Hypothalamus (tissue), 51 donors: ENCODE data around the gene MAN1C1.
"Not testable (repeated sequence)": the region's sequence is repeated elsewhere in the genome, so short reads cannot be mapped to it uniquely, and the experiment has no call there.

Experiments used
- DNase-seq, 51 donors: peaks; one replicate each; lab custom pipeline; 2025; lab: John Stamatoyannopoulos, UW

The MAN1C1 gene

DNA sequence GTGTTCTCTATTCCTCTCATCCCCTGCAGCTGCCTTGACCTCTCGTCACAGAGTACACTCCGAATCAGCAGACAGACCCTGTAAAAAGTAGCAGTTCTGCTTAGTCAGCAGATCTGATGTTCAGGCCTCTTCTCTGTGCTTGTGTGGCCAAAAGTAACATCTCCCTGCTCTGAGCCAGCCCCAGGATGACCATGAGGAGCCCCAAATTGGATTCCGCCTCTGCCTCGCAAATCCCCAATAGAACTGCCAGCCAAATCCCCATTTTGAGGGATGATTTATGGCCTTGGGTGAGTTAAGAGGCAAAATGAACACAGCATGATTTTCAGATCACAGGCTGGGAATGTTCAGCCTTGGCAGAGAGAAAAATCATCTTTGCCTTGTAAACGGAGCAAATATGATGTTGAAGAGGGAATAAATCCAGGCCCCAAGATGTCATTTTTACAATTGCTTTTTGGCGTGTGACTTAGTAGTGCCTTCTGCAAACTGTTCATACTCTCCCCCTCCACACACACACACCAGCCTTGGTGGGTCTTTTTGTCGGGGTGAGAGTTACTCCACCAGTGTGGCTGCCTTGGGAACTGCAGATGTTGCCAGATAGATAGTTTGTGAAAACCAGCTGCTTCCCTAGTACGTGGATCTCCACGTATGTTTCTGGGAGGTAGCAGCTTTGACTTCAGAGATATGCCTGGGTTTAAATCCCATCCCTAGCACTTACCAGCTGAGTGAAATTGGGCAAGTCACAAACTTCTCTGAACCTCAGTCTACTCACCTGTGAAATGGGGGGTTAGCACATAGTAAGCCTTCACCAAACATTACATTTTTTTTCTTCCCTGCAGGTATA lies 77.8 kb downstream of the MAN1C1 start:
- DNase-seq, result no peak

- peak in 16 of 51 donors; percentile 12 to 69 (median 36) for DNase-seq
These were observed 78.6 kb downstream of the MAN1C1 start for GRCh38 chr1:25695090-25695770.

DNA sequence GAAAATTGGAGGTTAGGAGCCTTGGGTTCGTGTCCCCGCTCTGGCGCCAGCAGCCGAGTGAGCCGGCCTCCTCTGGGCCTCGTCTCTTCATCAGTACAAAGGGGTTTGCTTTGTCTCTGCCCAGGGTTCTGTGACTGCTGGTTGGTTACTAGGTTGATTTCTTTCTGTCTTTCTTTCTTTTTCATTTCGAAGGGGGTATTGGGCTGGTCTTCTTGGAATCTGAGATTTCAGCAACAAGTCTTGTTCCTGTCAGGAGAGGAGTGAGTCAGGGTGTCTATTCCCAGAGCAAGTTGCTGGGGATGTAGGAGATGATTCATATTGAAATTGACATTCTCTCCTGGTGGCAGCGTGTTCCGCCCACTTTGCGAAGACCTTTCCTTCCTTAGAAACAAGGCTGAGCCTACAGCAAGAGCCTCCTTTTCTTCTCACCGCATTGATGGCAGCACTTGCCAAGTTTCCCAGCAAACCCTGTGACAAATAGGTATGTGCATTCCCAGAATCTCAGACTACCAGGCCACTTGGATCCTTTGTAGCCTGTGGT lies 79.2 kb downstream of the MAN1C1 start:
- peak in 10 of 51 donors; percentile 30 to 71 (median 44) for DNase-seq

- DNase-seq, result not testable (repeated sequence)
These were observed 80.1 kb downstream of the MAN1C1 start for GRCh38 chr1:25696643-25697042.

DNA sequence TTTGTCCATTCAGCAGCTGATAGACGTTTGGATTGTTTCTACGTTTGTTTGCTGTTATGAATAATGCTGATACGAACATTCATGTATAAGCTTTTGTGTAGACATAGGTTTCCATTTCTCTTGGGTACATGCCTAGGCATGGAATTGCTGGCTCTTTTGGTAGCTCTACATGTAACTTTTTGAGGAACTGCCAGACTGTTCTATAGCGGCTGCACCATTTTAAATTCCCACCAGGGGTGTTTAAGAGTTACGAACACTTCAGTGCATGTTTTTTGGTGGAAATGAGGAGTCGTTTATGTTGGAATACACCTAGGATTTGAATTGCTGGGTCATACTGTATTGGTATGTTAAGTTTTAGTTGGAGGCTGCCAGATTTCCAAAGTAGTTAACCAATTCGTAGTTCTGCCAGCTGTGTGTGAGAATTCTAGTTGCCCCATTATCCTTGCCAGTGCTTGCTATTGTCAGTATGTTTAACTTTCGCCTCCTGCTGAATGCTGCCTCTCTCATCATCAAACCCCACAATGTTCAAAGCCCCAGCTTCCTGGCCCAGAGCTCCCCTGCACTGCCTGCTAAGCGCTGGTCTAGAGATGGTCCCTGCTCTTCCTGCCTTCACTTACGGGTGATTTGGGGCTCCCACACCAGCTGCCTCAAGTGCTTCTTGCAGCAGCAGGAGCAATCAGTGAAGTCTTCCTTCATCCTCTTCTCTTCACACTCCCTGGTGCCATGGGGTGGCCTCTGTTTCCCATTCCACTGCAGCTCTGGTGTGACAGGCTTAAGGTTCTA lies 81.0 kb downstream of the MAN1C1 start:
- DNase-seq, result no peak

DNA sequence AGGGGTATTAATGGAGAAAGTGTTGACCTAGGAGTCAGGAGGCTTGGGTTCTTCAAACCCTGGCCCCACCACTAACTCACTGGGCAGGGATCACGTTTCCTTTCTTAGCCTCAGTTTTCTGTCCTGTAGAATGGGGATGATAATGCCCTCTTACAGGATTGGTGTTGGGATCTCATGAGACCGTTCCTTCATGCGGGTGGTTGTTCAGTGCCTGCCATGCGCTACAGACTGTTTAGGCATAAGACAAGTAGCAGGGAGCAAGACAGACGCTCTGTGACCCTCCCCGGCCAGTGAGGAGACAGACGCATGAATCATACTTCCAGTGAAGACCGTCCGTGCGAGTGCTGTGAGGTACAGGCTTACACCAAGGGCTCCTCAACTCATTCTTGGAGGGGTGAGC lies 81.7 kb downstream of the MAN1C1 start:
- DNase-seq, result no peak

DNA sequence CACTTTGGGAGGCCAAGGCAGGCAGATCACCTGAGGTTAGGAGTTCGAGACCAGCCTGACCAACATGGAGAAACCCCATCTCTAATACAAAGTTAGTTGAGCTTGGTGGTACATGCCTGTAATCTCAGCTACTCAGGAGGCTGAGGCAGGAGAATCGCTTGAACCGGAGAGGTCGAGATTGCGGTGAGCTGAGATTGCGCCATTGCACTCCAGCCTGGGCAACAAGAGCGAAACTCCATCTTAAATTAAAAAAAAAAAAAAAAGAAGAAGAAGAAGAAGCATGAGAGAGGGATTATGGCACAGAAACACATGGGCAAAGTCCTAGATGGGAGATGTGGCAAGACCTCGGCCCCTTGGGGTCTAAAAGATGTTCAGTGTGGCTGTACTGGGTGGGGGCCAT lies 82.5 kb downstream of the MAN1C1 start:
- not testable (repeated sequence) for DNase-seq

GRCh38 chr1:25699500-25700143 lies 83.0 kb downstream of the MAN1C1 start:
- peak in 1 of 51 donors; percentile 24 for DNase-seq

DNA sequence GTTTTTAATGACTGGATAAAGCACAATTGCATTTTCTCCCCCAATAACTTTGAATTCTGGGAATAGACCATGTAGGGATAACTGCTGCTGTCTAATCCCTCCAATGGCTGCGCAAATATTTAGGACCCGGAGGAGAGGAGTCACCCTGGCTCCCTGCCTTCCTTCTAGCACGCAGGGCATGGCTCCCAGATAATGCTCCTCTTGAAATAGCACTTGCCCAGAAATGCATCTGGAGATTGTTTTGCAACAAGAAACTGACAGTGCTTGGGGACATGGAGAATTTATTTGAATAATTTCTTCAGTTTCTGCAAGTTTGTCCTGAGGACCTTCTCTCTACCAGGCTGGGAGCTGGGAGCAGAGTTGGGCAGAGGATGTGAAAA lies 83.5 kb downstream of the MAN1C1 start:
- DNase-seq, result peak in 5 of 51 donors; percentile 7 to 30 (median 21)

- DNase-seq, result peak in 1 of 51 donors; percentile 15
These were observed 84.0 kb downstream of the MAN1C1 start for GRCh38 chr1:25700626-25701025.

DNA sequence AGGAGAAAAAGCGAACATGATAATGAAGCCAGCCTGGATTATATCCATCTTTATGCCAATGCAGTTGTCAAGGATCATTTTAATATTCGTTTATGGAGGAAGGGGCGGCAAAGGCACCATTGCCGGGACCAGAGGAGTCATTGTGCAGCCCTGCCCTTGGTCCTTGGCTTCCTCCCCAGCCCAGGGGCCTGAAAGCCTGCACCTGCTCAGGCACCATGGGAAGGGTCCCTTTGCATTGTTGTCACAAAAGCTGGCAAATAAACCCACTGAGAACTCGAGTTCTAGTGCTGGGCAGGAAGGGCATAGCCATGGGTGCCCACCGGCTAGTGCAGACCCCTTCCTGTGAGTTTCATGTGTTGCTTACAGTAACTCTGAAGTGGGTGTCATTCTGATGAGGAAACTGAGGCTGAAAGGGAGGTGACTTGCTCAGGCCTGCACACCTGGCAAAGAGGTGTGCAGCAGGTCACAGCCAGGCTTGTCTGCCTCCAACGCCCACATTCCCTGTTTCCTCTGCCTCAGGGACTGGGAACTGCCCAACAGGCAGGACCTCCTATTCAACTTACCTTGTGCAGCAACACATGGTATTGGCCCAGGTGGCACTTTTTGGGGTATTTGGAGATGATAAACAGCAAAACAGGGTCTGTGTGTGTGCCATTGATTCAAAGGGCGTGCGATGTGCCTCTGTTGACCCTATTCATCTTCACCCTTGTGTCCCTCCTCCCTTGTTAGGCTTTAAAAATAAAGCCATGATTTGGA lies 84.6 kb downstream of the MAN1C1 start:
- DNase-seq, result no peak

DNA sequence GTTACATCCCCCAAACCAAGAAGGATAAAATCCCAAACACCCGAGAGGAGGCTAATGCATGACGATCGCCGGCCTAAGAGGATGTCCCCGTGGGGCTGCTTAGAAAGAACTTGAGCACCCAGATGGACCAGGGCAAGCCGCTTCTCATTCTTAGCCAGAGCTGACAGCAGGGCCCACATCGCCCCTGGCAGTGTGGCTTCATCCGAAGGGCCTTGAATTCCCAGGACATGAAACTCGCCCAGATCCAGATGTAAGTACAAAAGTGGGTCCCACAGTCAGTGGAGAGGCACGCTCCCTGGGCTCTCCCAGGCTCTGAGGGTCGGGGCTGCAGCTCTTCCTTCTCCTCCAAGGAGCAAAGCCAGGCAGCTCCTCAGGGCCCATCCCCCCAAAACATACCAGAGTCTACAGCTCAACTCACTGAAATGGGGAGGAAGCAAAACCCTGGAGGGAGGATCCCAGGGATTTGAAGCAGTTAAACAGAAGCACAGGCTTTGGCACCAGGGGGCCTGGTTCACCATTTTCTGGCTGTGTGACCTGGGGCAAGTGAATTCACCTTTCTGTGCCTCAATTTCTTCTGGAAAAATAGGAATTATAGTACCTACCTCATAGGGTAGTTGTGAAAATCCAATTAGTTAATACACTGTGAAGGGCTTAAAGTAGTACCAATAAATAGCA lies 85.6 kb downstream of the MAN1C1 start:
- DNase-seq, result no peak

GRCh38 chr1:25703041-25703440 lies 86.5 kb downstream of the MAN1C1 start:
- DNase-seq, result no peak

DNA sequence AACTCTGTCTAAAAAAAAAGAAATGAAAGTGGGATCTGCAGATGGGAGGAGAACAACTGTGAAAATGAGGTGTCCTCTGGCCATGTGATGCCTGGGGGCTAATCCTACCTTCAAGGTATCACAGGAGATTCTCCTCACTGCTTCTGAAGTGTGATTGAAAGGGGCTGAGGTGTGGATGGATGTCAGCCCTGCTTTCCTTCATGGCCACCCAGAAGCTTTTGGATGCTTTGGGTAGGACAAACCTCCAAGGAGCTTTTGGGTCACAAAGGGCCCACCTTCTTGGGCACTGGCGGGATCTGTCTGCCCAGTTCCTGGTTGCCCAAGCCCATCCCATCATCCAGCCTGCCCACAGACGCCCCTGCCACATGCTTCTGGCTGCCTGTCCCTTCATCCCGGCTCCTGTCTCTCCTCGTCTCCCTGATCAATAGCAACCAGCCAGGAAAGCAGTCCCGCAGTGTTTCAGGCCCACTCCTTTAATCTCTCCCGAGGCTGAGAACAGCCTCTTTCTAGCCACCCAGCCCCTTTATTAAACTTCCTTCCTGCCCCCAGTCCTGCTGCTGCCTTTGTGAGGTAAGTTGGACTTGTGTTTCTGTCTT lies 87.2 kb downstream of the MAN1C1 start:
- no peak for DNase-seq

DNA sequence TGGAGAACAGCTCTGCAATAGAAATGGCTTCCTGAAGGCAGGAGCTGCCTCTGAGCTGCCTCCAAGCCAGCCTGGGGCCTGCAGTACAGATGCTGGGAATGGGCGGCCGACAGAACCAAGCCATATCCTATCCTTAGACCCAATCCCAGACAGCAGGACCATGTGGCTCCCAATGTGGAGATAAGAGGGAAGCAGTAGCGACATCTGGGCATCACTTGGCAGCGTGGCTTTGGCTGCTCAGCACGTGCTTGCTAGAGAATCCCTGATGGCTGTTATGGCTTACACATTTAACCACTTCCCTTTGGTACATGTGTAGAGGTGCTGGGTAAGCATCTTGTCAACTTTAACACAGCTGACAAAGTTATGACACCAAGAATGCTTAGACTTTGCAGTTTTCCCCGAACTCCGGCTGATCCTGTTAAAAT lies 87.7 kb downstream of the MAN1C1 start:
- peak in 9 of 51 donors; percentile 11 to 33 (median 23) for DNase-seq

- no peak for DNase-seq
These were observed 89.1 kb downstream of the MAN1C1 start for GRCh38 chr1:25705699-25706098.

- no peak for DNase-seq
These were observed 89.8 kb downstream of the MAN1C1 start for GRCh38 chr1:25706146-25707089.
